ENCODE measurements around the gene CACNA1B.
"Not testable (repeated sequence)": the region's sequence is repeated elsewhere in the genome, so short reads cannot be mapped to it uniquely, and the experiment has no call there.

CACNA1B gene

DNA sequence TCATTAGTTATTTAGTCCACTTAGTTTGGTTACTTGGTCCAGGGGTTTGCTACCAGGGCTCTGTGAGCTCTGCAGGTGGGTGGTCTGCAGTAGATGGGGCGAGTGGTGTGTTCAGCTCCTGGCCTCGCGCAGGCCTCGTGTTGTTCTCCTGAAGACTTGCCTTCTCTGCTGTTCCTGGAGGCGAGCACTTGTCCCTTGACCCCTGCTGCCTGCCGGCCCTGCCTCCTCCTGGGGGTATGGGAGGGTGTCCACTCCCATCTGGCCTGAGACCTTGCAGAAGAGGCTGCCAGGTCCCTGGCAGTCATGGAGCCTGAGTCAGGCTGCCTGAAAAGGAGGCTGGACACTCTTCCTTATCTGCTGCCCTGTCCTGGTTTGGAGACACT, 137.0 kb downstream of the CACNA1B start:
- TF ChIP-seq ZFX (IDR thresholded peaks at IDR 0.05; ENCODE audit: borderline replicate concordance): no peak
- TF ChIP-seq, protein P1, sequence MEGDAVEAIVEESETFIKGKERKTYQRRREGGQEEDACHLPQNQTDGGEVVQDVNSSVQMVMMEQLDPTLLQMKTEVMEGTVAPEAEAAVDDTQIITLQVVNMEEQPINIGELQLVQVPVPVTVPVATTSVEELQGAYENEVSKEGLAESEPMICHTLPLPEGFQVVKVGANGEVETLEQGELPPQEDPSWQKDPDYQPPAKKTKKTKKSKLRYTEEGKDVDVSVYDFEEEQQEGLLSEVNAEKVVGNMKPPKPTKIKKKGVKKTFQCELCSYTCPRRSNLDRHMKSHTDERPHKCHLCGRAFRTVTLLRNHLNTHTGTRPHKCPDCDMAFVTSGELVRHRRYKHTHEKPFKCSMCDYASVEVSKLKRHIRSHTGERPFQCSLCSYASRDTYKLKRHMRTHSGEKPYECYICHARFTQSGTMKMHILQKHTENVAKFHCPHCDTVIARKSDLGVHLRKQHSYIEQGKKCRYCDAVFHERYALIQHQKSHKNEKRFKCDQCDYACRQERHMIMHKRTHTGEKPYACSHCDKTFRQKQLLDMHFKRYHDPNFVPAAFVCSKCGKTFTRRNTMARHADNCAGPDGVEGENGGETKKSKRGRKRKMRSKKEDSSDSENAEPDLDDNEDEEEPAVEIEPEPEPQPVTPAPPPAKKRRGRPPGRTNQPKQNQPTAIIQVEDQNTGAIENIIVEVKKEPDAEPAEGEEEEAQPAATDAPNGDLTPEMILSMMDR (IDR thresholded peaks at IDR 0.05): no peak
- H3K27ac ChIP-seq: no peak overlapping the region

DNA sequence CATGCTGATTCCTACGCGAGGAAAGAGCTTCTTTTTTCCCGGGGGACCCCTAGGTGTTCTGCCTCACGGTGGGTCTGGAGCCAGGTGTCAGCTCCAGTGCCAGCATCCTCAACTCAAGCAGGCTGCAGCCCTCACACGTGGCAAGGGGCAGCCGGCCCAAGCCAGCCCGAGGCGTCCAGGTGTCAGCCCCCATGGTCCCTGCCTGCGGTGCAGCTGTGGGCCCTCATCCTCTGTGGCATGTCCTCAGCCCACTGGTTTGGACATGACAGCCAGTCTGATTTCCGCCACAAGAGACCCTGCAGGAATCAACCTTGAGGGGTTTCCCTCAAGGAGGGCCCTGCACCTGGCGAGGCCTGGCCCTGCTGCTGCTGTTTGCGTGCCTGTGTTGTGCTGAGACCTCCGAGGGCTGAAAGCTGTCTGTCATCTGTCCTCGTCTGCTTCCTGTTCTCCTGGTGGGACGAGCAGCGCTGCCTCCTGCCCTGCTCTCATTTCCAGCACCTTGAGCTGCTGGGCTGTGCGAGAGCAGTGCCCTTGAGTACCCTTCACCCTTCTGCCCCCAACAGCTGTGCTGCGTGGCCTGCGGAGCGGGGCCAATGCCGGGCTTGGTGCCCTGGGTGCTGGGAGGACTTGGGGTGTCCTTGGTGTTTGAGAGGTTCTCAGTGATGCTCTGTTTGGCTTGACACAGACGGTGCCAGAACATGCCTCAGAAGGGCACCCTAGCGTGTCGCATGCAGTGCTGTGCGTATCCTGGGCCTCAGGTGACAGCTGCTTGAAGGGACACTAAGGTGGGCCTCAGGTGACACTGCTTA, 137.6 kb downstream of the CACNA1B start:
- H3K27ac ChIP-seq: no peak overlapping the region

DNA sequence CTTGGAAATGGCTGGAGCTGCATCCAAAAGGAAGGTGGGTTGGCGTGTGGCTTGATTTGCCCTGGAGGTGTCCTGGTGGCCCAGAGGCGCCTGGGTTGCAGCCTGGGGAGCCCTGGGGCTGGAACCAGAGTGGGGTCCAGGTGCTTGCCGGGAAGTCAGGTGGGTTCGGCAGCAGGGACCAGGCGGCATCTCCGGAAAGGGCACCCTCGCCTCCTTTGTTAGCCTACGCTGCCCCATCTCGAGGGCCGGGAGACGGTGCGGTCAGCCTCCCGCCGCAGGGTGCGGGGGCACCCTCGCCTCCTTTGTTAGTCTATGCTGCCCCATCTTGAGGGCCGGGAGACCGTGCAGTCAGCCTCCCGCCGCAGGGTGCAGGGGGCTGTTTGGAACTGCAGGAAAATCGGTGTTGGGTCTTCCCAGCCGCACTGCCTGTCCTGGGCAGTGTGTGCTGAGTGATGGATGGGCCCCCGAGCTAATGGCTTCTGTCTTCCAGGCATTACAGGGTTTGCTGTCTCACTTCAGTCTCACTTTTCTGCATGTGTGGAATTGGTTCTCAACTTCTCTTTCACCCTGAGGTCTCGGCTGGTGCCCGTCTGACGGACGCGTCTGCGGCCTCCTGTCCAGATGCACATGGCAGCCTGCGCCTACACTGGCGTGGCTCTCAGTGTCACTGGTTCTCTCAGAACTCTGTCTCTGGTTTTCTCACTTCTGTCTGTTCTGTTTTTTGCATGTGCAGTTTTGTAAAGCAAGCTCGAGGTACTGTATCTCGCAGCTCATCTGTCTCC, 139.0 kb downstream of the CACNA1B start:
- no peak overlapping the region for H3K27ac ChIP-seq
- TF ChIP-seq, protein P1 (IDR thresholded peaks at IDR 0.05): no peak
- no peak for TF ChIP-seq ZFX (IDR thresholded peaks at IDR 0.05; ENCODE audit: borderline replicate concordance)

More for the DNA sequence above, 137.6 kb downstream of the CACNA1B start:
- TF ChIP-seq ZFX (IDR thresholded peaks at IDR 0.05; ENCODE audit: borderline replicate concordance): no peak
- TF ChIP-seq, protein P1 (IDR thresholded peaks at IDR 0.05): no peak

- TF ChIP-seq ZFX (IDR thresholded peaks at IDR 0.05; ENCODE audit: borderline replicate concordance): no peak
- TF ChIP-seq, protein P1 (IDR thresholded peaks at IDR 0.05): no peak
- H3K27ac ChIP-seq: no peak overlapping the region
Measured at GRCh38 chr9:138017200-138017599, 139.6 kb downstream of the CACNA1B start.

GRCh38 chr9:138019514-138019913, 141.9 kb downstream of the CACNA1B start:
- H3K27ac ChIP-seq: not testable (repeated sequence)

- TF ChIP-seq, protein P1 (IDR thresholded peaks at IDR 0.05): no peak
- no peak for TF ChIP-seq ZFX (IDR thresholded peaks at IDR 0.05; ENCODE audit: borderline replicate concordance)
Measured at GRCh38 chr9:138020120-138020794, 142.7 kb downstream of the CACNA1B start.

DNA sequence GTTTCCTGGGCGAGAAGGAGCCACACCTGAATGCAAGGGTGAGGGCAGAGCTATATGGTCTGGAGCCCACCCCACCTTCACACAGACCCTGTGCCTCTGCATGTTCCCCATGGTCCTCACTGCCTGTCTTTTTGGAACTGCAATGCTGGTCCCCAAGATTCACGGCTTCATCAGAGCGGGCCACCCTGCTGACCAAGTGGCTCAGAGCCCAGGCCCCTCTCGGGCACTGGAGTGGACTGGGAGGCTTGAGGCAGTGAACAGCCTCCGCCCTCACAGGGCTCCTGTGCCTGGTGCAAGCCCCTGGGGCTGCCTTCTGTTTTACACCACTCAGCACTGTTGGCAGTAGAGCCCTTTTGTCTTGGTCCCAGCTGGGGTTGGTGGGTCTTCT, 143.2 kb downstream of the CACNA1B start:
- H3K27ac ChIP-seq: no peak overlapping the region
- no peak for TF ChIP-seq ZFX (IDR thresholded peaks at IDR 0.05; ENCODE audit: borderline replicate concordance)
- TF ChIP-seq, protein P1 (IDR thresholded peaks at IDR 0.05): no peak

More at GRCh38 chr9:138020120-138020794, 142.7 kb downstream of the CACNA1B start:
- no peak overlapping the region for H3K27ac ChIP-seq
